DMS153 treated with DMSO at 0.1 percent for 48 hours (cell line): ENCODE measurements around the gene RSKR.
"Not testable (repeated sequence)": the region's sequence is repeated elsewhere in the genome, so short reads cannot be mapped to it uniquely, and the experiment has no call there.

Experiments
- DNase-seq: peaks from one replicate; lab custom pipeline; 2025; ENCODE audit not compliant: unreplicated experiment; lab: John Stamatoyannopoulos, UW

RSKR gene, protein sequence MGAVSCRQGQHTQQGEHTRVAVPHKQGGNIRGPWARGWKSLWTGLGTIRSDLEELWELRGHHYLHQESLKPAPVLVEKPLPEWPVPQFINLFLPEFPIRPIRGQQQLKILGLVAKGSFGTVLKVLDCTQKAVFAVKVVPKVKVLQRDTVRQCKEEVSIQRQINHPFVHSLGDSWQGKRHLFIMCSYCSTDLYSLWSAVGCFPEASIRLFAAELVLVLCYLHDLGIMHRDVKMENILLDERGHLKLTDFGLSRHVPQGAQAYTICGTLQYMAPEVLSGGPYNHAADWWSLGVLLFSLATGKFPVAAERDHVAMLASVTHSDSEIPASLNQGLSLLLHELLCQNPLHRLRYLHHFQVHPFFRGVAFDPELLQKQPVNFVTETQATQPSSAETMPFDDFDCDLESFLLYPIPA

DNA sequence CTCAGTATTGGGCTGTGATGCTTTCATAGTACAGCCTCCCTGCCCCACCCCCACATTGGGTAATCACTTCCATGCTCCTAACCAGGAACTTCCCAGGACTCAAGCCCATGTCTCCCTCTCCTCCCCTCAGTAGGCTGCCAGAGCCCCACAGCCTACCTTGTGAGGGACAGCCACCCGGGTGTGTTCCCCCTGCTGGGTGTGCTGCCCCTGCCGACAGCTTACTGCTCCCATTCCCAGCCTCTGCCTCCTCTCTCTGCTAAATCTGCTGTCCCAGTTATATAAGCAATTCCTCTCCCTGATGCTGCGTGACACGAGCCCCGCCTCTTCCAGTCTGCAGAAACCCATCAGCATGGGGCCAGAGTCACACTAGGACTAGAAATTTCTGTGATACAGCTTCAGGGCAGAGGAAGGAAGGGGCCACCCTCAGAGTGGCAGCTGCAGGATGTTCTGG is at the start of gene RSKR:
Gene RSKR (minus strand): TSS at position 255 of the 451 bp plus-strand sequence. CDS start 24 bp downstream, at position 231.
- no peak for DNase-seq

DNA sequence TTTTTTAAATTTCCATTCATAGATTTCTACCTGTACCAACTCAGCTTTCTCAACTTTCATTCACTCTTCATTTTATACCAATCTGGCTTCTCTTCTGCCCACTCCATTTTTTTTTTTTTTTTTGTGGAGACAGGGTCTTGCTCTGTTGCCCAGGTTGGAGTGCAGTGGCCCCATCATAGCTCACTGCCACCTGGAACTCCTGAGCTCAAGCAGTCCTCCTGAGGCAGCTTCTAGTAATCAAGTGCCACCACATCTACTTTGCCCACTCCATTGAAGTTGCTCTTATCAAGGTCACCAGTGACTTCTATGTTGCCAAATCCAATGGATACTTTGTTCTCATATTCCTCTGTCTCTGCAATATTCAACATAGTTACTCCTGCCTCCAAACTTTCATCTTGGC is 49.7 kb upstream of the RSKR start:
- DNase-seq: no peak

DNA sequence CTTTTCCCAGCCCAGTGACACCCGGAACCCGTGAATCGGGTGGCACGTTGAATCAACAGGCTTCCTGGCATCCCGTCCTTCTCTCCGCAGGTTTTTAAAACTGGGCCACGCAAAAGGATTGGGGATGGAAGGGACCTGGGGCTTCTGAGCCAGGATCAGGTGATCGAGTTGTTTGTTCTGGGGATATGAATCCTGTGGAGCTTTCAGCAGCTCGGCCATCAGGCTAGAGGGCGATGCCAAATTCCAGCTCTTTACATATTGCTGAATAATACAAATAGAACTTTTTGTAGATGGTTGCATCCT is 48.5 kb upstream of the RSKR start:
- DNase-seq: no peak

DNA sequence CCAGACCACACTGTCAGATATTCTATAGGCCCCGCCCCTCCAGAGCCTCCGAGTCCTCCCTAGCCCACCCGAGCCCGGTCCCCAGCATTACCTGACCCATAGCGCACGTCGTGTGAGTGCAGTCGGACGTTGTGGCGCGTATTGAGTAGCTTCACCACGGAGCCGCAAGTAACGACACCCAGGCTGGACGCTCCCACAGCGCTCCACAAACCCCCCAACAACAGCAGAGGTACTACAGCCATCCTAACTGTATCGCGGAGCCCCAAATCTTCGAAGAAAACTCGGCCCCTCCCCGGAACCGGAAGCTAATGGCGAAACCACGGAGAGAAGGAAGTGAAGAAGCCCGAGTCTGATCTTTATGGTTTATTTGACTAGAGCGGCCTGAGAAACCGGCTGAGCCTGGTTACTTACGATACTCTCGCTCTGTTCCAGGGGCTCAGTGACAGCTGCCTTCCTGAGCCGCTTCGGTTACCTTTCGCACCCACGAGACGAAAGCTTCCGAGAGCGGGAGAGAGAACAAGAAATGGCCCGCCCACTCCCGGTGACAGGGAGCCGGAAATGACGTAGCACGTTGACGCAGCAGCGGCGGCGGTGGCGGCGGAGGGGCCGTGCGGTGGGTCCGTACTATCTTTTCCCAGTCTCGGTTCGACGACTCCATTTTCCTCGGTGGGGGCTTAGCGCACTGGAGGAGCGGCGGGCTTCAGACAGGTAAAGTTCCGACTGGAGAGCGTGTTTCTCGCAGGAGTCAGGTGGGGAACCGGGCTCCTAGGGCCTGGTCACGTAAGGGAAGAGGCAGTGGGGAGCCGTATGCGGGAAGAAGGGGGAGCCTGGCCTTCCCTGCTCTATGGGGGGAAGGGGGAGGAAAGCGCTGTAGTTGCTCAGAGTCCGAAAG is 47.9 kb upstream of the RSKR start, which contains the start of the genes SDF2 and SUPT6H:
Gene SDF2 (minus strand): TSS at position 272 of the 892 bp plus-strand sequence. CDS start 30 bp downstream, at position 242.
Gene SUPT6H (plus strand): TSS at position 571 of the 892 bp plus-strand sequence. CDS start 11,197 bp downstream, outside the sequence.
- DNase-seq: peak; percentile 86

DNA sequence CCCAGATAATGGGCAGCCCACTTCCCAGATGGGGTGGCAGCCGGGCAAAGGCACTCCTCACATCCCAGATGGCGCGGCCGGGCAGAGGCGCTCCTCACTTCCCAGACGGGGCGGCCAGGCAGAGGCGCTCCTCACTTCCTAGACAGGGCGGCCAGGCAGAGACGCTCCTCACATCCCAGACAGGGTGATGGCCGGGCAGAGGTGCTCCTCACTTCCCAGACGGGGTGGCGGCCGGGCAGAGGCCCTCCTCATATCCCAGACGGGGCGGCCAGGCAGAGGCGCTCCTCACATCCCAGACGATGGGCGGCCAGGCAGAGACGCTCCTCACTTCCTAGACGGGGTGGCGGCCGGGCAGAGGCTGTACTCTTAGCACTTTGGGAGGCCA is 45.5 kb upstream of the RSKR start:
- not testable (repeated sequence) for DNase-seq

DNA sequence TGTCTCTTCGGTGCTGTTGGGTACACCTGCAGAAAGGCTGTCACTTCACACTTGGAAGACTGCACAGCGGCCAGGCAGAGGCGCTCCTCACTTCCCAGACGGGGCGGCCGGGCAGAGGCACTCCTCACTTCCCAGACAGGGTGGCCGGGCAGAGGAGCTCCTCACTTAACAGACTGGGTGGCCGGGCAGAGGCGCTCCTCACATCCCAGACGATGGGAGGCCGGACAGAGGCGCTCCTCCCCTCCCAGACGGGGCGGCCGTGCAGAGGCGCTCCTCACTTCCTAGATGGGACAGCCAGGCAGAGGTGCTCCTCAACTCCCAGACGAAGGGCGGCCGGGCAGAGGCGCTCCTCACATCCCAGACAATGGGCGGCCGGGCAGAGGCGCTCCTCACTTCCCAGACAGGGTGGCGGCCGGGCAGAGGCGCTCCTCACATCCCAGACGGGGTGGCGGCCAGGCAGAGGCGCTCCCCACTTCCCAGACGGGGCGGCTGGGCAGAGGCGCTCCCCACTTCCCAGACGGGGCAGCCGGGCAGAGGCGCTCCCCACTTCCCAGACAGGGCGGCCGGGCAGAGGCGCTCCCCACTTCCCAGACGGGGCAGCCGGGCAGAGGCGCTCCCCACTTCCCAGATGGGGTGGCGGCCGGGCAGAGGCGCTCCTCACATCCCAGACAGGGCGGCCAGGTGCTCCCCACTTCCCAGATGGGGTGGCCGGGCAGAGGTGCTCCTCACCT is 44.9 kb upstream of the RSKR start:
- DNase-seq: not testable (repeated sequence)

DNA sequence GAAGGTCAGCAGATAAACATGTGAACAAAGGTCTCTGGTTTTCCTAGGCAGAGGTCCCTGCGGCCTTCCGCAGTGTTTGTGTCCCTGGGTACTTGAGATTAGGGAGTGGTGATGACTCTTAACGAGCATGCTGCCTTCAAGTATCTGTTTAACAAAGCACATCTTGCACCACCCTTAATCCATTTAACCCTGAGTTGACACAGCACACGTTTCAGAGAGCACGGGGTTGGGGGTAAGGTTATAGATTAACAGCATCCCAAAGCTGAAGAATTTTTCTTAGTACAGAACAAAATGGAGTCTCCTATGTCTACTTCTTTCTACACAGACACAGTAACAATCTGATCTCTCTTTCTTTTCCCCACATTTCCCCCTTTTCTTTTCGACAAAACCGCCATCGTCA is 44.4 kb upstream of the RSKR start:
- not testable (repeated sequence) for DNase-seq

DNA sequence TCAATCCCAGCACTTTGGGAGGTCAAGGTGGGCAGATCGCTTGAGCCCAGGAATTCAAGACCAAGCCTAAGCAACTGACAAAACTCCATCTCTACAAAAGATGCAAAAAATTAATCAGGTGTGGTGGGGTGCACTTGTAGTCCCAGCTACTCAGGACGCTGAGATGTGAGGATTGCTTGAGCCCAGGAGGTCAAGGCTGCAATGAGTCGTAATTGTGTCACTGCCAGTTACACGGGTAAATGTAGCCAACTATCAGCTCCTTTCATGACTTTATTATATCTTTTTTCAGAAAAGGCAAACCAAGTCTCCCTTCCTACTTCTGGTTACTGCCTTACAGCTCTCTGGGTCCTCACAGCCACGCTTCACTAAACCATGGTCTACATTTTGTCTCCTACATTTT is 43.8 kb upstream of the RSKR start:
- no peak for DNase-seq

DNA sequence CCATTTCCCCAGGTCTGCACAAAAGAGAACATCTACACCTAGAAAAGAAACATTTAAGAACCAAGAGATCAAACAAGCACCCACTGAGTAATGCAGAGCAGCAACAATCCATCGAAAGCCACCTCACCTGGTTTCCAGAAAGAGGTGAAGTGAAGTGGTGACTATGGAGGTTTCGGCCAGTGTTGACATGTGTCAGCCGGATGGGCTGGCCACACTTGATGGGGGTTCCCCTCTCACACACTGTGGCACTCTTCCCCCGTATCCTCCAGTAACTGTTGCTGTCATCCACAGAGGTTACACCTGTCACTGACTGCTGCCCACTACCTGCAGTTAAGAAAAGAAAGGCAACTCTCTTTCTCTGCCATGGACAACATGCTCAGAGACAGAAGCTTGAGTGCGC is 41.2 kb upstream of the RSKR start:
- no peak for DNase-seq

DNA sequence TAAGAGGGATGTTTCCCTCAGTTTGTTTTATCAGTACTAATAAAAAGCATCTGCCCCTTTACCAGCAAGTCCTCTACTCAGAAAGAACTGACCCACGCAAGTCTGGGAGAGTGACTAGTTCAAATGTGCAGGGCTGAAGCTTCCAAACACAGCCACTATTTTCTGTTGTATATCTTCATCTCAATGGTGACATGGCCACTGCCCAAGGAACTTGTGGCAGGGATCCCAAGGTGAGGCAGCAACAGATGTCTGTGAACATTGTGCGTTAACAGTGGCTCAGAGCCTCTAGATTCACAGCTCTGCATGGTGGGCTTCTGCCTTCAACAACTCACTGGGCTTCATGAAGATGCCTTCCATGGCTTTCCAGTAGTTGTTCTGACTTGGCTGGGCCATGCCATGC is 34.7 kb upstream of the RSKR start:
- DNase-seq: no peak

DNA sequence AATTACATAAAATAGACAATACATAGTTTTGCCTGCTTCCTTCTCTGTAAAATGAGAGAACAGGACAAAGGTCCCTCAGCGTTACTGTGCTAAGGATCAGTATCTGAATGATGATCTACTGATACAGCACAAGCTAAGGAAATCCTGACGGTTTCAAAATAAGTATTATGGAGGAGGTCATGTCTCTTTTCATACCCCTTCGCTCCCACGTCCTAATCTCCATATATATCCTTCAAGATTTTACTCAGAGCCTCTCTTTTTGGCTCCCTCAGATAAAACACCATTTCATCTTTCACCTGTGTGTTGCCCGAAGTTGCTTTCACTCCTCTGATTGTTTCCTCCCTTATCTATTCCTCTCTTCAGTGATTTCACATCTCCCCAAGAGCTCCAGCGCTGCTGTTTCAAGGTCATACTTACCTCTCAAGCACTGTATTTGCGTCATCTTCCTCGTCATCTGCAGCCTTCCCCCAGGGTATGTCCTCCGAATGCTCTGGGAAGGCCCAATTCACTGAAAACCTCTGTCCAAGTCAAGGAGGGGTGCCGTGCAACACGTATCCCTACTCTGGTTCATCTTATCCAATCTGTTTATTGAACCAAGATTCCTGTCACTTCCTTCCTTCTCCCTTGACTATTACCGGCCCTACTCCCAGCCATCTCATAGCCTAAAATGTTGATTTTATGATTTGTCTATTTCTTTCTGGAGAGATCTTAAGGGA is 32.2 kb upstream of the RSKR start:
- DNase-seq: no peak

DNA sequence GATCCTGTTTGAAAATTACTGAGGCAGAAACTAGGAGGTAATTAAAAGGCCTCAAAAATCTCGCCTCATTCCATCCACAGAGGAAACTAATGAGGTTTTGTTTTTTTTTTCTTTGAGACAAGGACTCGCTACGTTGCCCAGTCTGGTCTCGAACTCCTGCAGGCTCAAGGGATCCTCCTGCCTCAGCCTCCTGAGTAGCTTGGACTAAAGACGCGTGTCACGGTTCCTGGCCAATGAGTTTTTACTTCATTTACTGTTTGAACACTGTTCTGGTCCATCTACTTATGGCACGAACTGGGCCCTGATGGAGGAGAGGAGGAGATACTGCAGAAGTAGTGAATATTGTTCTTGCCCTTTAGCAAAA is 31.6 kb upstream of the RSKR start:
- DNase-seq: no peak

DNA sequence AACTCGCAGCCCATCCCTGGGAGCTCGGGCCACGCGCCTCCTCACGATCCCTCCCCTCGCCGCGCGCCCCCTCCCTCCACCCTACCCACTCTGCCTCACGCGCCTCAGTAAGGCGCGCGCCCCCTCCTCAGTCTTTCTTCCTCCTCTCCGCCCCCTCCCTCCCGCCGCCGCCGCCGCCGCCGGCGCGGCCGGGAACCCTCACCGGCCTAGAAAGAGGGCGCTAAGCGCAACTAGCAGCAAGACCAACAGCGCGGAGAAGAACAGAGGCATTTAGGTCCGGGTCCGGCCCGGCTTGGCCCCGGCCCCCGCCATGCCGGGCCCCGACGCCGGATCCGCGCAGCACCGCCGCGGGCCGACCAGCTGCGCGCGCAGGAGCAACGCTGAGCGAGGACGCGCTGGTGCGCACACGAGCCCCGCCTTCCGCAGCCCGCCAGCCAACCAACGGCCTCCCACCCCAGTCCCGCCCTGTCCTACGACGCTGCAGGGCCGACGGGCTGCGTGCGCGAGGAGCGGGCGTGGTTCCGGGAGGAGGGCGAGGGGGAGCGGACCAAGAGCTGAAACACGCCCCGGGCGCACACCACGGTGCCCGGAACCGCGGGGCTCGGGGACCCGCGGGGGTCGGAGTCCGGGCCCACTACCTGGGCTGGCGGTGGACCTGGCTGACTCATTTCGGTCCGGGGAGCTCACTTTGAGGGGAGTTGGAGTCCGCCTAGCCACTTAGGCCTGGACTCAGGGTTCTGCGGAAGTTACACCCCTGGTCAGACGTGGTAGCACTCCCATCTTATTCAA is 31.0 kb upstream of the RSKR start, which contains the start of gene BLTP2:
Gene BLTP2 (minus strand): TSS at position 372 of the 789 bp plus-strand sequence. CDS start 102 bp downstream, at position 270.
- DNase-seq: peak; percentile 94

DNA sequence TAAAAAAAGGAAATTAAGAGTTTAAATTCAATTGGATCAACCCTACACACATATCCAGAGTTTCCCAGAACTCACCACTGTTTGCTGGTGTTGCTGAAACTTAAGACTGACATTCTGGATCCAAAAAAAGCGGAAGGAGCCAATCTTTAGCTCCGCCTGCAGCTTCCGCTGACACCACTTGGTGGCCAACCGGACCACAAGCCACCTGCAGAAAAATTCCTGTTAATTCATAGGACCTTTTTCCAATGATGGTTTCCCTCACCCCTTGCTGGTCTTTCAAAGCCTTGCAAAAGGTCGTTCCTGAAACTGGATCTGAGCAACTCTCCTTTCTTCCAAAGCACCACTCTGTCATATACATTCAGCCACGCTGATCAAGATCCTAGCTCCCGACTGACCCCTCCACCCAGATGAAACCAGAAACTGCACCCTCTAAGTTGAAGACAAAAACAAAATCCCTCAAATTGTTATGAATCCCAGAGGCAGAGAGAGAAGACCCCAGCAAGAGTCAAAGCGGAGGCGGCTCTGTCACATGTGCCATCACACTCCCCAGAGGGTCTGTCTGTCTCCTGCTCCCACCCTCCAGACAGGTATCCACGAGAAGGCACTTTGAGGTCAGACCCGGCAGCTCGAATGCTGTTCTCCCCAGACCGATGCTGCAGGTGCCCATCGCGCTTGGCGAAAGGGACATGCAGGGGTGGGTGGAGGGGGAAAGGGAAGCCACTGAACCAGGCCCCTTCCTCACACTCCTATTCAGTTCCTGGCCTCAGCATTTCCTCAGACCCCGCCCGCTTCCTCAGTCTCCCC is 30.2 kb upstream of the RSKR start:
- DNase-seq: peak; percentile 6

DNA sequence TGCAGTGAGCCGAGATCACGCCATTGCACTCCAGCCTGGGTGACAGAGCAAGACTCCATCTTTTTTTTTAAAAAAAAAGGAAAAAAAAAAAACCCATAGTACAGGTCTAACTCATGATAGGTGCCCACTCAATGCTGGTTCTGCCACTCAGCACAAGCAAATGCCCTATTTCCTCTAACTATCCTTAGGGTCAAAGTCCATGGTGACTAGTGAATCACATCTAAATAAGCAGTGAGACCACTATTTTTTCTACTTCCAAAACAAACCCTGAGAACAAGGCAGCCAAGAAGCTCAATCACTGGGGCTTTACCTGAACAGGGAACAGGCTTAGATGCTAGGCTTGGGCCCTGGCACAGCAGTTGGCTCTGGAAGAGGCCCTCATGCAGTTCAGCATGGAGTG is 27.6 kb upstream of the RSKR start:
- no peak for DNase-seq

DNA sequence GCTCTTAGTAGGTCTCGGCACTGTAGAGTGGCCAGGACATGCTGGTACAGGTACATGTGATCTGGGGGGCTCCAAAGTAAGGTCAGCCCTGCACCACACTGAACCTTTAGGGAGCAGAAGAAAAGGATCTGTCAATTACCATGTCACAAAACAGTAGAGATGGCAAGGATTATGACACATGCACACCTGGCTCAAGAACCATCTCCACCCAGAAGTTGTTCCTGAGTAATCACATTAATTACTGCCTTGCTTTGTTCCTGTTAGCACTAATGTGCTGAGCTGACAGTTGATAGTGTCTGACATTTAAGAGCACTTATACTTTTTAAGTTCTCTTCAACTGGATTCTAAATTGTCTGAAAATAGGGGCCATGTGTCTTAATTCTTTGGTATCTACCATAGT is 21.5 kb upstream of the RSKR start:
- DNase-seq: no peak

DNA sequence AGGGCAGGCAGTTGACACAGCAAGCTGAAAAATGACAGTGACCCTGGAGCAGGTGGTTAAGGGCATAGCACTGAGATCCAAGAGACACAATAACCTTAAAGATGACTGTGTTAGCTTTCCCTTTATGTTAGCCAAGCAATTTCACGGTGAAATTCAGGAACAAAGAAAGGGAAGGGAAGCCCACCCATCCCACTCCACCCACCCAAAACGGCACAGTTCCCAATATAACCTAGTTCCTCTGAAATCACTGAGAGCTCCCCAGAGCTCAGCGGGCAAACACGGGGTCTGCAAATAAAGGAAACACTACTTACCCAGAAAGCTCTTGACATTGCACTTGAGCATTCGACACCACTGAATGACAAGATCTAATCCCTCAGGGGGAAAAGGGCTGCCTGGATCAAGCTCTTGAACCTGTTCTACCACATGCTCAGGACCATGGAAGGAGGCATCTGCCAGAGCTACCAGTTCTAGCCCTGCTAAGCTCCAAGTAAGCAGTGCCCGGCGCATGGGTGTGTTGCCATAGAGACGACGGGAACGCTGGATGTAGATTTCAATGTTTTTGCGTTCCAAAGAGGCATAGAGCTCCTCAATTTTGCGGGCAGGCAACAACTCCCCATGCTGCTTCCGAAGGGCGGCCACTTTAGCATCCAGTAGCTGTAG is 20.4 kb upstream of the RSKR start:
- no peak for DNase-seq

DNA sequence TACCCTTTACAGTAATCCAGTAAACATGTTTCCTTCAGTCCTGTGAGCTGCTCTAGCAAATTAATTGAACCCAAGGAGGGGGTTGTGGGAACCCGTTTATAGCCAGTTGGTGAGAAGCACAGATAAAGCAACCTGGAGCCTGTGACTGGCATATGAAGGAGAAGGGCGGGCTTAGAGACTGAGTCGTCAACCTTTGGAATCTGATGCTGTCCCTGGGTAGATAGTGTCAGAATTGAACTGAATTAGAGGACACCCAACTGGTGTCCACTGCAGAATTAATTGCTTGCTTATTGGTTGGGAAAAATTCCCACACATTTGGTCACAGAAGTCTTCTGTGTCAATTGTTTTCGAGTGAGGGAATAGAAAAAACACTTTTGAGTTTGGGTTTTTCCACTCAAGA is 12.8 kb upstream of the RSKR start:
- DNase-seq: no peak
